ENCODE data around the gene LRRC74B. TPM values are rescaled to one million over a fixed set of nuclear protein-coding genes. Genes with fewer than 3 reads are reported as not detected.
"Not testable (repeated sequence)": the region's sequence is repeated elsewhere in the genome, so short reads cannot be mapped to it uniquely, and the experiment has no call there.

The LRRC74B gene
- total RNA-seq, 2 donors from 2014 or later, result not detected

GRCh38 chr22:21070690-21071615 is 25.2 kb downstream of the LRRC74B start:
- Histone ChIP-seq H3K27ac (no peak overlapping the region), H3K4me3 (no peak overlapping the region), H3K4me1 (no peaks in the 10 kb centered on the region), H3K36me3 (no peaks in the 10 kb centered on the region), H3K9ac (ENCODE audit: low read depth in 2 of 2, low read length in 2 of 2) (no peak overlapping the region), H3K27me3 (no peaks in the 10 kb centered on the region), H3K9me3 (no peaks in the 10 kb centered on the region)
- intact Hi-C loops (cut with DNase I), result loop anchor here (10.0 kb wide), 1 partner anchor 176 kb away; no protein-coding TSS in a partner anchor
- no peak for TF ChIP-seq CTCF (IDR thresholded peaks at IDR 0.05)
- DNase-seq, result no peak

GRCh38 chr22:21071796-21072195 is 26.1 kb downstream of the LRRC74B start:
- not testable (repeated sequence) for H3K27ac ChIP-seq; H3K9ac ChIP-seq (ENCODE audit: low read depth in 2 of 2, low read length in 2 of 2); H3K9me3 ChIP-seq; DNase-seq; H3K4me3 ChIP-seq; H3K36me3 ChIP-seq; H3K4me1 ChIP-seq; H3K27me3 ChIP-seq
- intact Hi-C loops (cut with DNase I), result loop anchor here (10.0 kb wide), 1 partner anchor 177 kb away; no protein-coding TSS in a partner anchor

- DNase-seq, result no peak
- no peaks in the 10 kb centered on the region for H3K9me3 ChIP-seq
- H3K4me1 ChIP-seq, result no peaks in the 10 kb centered on the region
- no peak for TF ChIP-seq CTCF (IDR thresholded peaks at IDR 0.05)
- no peaks in the 10 kb centered on the region for H3K36me3 ChIP-seq
- no peaks in the 10 kb centered on the region for H3K27me3 ChIP-seq
- no peak overlapping the region for H3K4me3 ChIP-seq
- H3K9ac ChIP-seq (ENCODE audit: low read depth in 2 of 2, low read length in 2 of 2), result no peak overlapping the region
- no peak overlapping the region for H3K27ac ChIP-seq
- intact Hi-C loops (cut with DNase I), result loop anchor here (10.0 kb wide), 1 partner anchor 178 kb away; no protein-coding TSS in a partner anchor
These were observed 27.3 kb downstream of the LRRC74B start for GRCh38 chr22:21073023-21073422.

- Histone ChIP-seq H3K9me3 (no peaks in the 10 kb centered on the region), H3K9ac (ENCODE audit: low read depth in 2 of 2, low read length in 2 of 2) (no peak overlapping the region), H3K36me3 (no peaks in the 10 kb centered on the region), H3K4me1 (no peaks in the 10 kb centered on the region), H3K4me3 (no peak overlapping the region), H3K27me3 (no peaks in the 10 kb centered on the region), H3K27ac (no peak overlapping the region)
- no peak for DNase-seq
- intact Hi-C loops (cut with DNase I), result loop anchor here (10.0 kb wide), 1 partner anchor 179 kb away; no protein-coding TSS in a partner anchor
- TF ChIP-seq CTCF (IDR thresholded peaks at IDR 0.05), result no peak
These were observed 27.7 kb downstream of the LRRC74B start for GRCh38 chr22:21073482-21073881.

- Histone ChIP-seq H3K27me3 (no peaks in the 10 kb centered on the region), H3K4me3 (no peak overlapping the region), H3K27ac (no peak overlapping the region), H3K36me3 (no peaks in the 10 kb centered on the region), H3K9ac (ENCODE audit: low read depth in 2 of 2, low read length in 2 of 2) (no peak overlapping the region), H3K9me3 (no peaks in the 10 kb centered on the region), H3K4me1 (no peaks in the 10 kb centered on the region)
- no peak for TF ChIP-seq CTCF (IDR thresholded peaks at IDR 0.05)
- intact Hi-C loops (cut with DNase I), result loop anchor here (10.0 kb wide), 1 partner anchor 179 kb away; no protein-coding TSS in a partner anchor
- no peak for DNase-seq
These were observed 28.5 kb downstream of the LRRC74B start for GRCh38 chr22:21074102-21074715.

Data from colonic mucosa (tissue), 4 donors.